ENCODE measurements around the gene CCR6.

DNA sequence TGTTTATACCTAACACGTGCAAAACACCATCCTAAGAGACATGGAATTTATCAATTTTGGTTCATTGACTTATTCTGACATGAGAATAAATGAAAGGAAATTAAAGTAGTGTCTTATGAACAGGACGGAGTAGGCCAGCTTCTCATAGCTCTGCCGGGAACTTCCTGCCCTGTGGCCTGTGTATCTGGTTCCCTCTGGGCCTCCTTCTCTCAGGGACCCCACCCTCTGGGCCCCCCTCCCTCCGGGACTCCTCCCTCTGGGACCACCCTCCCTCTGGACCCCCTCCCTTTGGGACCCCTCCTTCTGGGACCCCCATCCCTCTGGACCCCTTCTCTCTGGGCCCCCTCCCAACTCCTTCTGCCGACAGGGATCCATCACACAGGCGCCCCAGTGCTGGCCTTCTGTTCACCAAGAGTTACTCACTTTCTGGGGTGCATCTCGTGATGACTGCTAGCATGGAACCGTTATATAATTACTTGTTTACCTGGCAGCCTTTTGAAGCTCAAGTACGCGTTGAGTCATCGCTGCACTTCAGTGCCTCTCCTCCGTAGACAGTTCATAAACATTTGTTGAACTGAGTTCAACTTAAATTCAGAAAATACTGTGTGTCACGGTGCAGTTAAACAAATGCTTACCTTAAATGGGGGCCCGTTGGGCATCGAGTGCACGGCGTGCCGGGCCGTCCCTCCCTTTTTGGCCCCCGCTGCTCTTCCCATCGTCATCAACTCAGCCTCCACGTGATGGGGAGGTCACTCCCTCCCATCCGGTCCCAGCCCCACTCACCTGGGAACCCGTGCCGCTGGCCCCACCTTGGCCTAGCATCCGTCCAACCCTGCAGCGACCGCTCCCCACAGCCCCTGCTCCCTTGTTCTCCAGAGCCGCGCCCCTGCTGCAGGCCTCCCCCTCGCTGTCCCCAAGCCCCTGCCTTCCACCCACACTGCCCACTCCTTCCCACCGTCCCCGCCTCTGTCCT is 8.1 kb downstream of the CCR6 start:
- no peak for TF ChIP-seq POLR2AphosphoS5 (IDR thresholded peaks at IDR 0.05; ENCODE audit: low read depth, low read length)
- no peak for TF ChIP-seq FOXP2 (optimal IDR thresholded peaks at IDR 0.05; ENCODE audit: borderline replicate concordance, extremely low read depth, extremely low read length, insufficient read depth)
- no peak for TF ChIP-seq SIN3A (IDR thresholded peaks at IDR 0.05; ENCODE audit: borderline replicate concordance, insufficient read depth, low read length)
